SH-SY5Y (cell line): ENCODE data around the gene CALML5.

Experiments used
- GATA2 ChIP-seq: IDR thresholded peaks from 2 replicates; pipeline ENCODE4 v1.6.1; 2011; ENCODE audit warnings: mild to moderate bottlenecking, low read depth, low read length
- GATA3 ChIP-seq: IDR thresholded peaks from 2 replicates; pipeline ENCODE4 v1.6.1; 2011; ENCODE audit warnings: low read depth, mild to moderate bottlenecking, low read length, moderate library complexity

DNA sequence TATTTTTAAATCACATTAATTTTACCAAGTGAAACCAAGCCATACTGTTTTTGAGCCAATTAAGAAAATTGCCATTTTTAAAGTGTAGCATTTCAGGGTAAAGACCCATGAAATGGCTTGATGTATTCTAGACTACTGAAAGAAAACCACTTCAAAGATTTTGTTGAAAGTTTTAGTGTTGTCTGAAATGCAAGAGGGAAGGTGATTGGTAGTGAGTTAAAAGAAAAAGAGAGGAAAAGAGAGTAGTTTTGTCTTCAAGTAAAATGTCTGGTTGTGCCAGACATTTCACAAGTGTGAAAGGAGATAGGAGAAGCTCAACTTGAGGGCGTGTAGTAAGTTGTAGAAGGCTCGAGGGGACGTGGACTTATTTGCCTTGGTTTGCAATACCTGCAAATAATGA is 41.6 kb downstream of the CALML5 start:
- TF ChIP-seq GATA2 (no peak), GATA3 (no peak)
